Dermis blood vessel endothelial cell (primary cell): ENCODE data around the gene CARD6. TPM values are rescaled to one million over a fixed set of nuclear protein-coding genes. Genes with fewer than 3 reads are reported as not detected.
"Not testable (repeated sequence)": the region's sequence is repeated elsewhere in the genome, so short reads cannot be mapped to it uniquely, and the experiment has no call there.

ENCODE experiments used
- DNase-seq: peaks from one replicate; pipeline ENCODE4 v3.0.0; 2010
- total RNA-seq: library from RNA; depleted of rRNA; stranded (reverse); fragments of >200 nt; gene quantifications from 2 replicates; pipeline ENCODE4 v1.2.3, GENCODE V29; 2014

The CARD6 gene
- total RNA-seq, 1 donor from 2014 or later: 44.6 TPM

GRCh38 chr5:40828021-40828631, 13.0 kb upstream of the CARD6 start:
- DNase-seq: no peak

GRCh38 chr5:40828690-40829661, 12.2 kb upstream of the CARD6 start:
- no peak for DNase-seq

DNA sequence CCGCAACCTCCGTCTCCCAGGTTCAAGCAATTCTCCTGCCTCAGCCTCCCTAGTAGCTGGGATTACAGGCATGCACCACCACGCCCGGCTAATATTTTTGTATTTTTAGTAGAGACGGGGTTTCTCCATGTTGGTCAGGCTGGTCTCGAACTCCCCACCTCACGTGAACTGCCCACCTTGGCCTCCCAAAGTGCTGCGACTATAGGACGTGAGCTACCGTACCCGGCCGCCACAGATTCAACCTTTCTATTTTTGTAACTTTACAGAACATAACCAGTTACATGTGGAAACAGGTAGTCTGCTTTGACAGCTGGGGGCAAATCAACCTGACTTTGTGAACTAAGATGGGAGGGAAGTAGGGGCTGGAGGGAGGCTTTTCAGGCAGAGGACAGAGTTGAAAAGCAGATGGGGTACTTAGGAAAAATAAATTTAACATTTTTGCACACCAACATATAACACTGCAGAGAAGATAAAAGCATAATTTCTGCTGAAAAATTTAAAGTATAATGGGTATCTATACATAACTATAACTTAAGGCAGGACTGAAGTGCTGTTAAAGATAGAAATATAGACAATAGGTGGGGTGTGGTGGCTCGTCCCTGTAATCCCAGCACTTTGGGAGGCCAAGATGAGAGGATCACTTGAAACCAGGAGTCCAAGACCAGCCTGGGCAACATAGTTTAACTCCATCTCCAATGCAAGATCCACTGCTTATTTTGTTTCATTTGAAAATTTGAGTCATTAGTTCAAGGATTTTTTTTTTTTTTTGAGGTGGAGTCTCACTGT, 11.2 kb upstream of the CARD6 start:
- DNase-seq: no peak

DNA sequence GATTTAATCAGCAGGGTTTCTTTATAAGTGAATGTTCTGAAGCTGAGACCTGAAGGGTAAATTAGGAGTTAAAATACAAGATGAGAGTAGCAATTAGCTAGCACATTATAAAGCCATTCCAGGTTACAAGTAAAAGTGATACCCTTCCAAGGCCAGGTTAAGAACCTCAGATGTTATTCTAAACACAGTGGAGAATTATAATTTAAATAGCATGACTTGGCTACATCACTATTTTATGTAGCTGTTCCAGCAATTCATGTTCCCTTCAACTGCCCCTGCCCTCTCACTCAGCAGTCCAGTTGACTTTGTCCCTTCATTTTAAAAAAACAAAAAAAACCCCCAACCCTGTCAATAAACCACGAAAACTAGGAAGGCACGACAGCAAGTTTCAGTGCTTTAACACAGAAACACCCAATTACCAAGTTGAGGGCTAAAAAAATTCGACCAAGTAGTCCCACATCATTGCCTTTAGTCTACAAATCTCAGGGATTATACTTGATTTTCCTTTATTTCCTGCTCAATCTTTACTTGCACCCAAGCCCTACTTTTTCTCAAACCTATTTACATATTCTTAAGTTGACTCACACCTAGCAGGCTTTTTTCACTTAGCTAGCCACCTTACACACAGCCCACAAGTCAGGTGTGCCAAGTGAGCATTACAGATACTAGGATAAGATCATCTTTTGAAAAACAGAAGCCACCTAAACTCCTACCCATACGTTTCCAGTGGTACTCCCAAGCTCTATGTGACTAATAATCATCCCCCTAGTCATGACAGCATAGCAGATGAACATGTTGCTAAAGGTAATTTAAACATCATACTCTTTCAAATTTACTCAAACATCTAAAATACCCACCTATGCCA, 9.6 kb upstream of the CARD6 start:
- DNase-seq: no peak

DNA sequence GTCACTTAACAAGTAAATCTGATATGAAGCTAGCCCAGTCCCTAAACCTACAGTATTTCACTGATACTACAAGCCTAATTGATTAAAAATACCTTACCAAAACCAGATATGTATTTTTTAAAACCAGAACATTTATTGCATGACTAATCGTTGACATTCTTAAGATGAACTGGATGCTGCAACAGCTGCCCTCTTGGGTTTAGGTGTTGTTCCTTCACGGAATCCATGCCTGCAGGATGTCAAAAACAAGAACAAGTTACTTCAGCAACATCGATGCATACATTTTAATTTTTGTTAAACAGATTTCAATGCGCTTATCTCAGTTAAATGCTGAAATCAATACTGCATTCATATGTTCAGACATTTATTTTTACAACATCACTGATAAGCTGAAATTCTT, 8.8 kb upstream of the CARD6 start:
- no peak for DNase-seq

- no peak for DNase-seq
Observed at GRCh38 chr5:40833712-40834229, 7.4 kb upstream of the CARD6 start.

GRCh38 chr5:40834391-40834848, 6.7 kb upstream of the CARD6 start:
- DNase-seq: peak; percentile 66

- peak; percentile 97 for DNase-seq
Observed at GRCh38 chr5:40834849-40835787, 6.0 kb upstream of the CARD6 start, which contains the start of gene RPL37. TSS of gene RPL37 (minus strand) at chr5:40835222. CDS start at chr5:40835185, 37 bp downstream.

GRCh38 chr5:40838086-40838485, 3.1 kb upstream of the CARD6 start:
- no peak for DNase-seq

DNA sequence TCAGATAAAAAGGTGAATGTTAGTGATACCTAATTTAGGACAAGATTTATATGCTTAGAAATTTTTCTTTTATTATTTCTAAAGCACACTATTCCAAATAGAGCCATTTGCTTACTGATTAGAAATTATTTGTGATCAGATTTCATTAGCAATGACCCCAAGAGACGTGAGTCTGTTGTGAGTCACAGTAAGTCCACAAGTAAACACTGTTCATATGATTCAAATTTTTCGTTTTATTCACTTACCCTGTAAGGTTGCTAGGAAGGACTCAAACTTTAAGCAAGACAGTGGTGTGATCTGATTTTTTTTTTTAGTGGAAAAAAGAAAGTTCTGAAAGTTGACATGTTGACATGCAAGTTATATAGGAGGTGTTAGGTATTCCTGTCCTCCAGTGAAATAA, 1.2 kb downstream of the CARD6 start:
- peak; percentile 48 for DNase-seq

DNA sequence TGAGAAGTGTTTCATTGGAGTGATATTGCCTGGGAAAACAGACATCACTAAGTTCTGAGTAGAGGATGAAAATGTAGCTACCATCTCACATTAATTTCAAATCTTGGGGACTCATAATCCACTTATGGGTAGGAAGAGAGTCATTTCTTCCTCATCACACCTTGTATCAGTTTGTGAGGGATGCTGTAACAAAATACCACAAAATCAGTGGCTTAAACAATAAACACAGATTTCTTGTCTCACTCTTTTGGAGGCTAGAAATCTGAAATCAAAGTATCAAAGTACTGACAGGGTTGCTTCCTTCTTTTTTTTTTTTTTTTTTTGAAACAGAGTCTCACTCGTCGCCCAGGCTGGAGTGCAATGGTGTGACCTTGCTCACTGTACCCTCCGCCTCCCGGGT, 3.4 kb downstream of the CARD6 start:
- DNase-seq: no peak

GRCh38 chr5:40846371-40846770, 5.2 kb downstream of the CARD6 start:
- no peak for DNase-seq

DNA sequence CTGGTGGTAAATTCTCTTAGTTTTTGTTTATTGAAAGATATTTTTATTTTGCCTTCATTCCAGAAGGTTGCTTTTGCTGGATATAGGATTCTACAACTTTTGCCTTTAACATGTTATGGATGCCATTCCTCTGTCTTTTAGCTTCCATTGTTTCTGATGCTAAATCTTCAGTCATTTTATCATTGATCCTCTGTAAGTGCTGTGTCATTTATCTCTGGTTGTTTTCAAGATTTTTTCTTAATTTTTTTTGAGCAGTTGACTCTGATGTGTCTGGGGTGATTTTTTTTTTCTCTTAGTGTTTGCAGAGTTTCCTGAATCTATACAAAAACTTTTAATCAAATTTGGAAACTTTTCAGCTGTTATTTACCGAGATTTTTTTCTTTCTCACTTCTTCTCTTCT, 6.4 kb downstream of the CARD6 start:
- DNase-seq: no peak

DNA sequence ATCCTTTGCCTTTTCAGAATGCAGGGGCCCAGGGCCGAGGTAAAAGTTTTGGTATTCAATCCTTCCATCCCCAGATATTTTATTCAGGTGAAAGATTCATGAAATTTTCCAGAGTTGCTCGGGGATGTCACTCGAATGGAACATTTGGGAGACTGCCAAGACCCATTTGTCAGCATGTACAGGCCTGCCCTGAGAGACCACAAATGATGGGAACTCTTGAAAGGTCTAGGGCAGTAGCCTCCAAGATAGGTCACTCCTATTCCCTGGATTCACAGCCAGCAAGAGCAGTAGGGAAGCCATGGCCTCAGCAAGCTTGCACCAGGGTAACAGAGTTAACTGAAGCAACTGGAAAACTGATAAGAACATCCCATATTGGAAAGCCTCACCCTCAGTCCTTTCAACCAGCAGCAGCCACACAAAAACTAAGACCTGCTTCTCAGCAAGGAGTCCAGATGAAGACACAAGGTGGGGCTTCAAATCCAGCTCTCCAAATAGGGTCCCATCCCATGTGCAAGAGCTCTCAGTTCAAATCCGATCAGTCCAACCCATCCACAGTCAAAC, 12.5 kb downstream of the CARD6 start:
- DNase-seq: peak; percentile 19

DNA sequence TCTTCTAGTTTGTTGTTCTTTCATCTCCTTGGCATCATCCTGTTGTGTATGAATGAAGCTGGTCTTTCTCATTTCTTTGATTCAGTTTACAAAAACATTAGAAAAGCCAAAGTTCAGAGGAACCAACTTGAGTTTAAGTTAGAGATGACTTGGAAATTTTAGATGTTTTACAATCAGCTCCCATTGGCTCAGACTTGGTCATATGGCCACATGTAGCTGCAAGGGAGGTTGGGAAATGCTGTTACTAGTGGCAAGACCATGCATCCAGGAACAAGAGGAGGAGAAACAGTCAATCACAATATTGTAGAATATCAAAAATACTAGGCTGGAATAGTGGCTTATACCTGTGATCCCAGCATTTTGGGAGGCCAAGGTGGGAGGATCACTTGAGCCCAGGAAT, 19.5 kb downstream of the CARD6 start:
- DNase-seq: no peak

- not testable (repeated sequence) for DNase-seq
Observed at GRCh38 chr5:40865004-40865403, 23.8 kb downstream of the CARD6 start.

DNA sequence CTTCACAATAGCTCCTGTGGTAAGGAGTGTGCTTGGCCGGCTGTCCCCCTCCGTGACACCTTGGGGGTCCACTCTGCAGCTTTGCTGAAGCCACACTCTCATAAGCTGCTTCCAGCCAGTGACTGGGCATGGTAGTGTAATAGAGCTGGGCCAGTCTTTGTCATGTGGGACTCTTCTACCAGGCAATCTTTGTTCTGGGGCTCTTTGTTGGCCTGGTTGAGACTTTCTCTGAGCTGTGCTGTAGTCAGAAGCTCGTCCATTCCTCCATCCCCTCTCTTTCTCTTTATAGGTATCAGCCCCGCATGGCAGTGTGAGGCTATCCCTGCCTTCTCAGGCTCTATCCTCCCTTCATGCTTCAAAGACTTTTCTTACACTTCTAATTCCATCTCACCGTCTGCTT, 25.7 kb downstream of the CARD6 start:
- no peak for DNase-seq

DNA sequence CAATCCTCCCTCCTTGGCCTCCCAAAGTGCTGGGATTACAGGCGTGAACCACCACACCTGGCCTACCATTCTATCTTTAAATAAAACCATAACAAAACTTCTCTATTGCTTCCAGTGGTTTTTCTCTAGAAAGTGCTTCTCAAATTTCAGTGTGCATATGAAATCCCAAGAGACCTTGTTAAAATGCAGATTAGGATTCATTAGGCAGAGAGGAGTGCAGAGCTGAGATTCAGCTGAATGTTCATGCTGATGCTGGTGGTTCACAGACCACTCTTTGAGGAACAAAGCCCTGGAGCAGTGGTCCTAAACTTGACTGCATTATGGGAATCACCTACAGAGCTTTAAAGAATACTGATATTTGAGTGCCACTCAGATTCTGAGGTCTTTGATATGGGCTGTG, 28.2 kb downstream of the CARD6 start:
- DNase-seq: no peak

DNA sequence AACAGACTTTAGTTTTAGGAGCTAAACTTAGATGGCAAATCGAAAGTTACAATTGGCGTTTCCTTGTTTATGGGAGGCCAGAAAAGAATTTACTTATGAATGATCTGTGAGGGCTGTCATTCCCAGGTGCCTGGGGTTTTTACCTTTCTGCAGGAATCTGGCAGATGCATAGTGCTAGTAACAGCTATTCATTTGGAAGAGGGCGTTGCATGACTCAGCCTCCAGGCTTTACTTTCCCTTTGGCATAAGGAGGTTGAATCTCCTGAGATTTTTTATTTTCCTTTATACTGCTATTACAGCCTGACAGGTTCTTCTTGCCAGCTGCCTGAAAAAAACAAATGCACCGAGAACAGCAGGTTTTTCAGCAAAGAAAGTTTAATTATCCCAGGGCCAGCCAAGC, 30.0 kb downstream of the CARD6 start:
- peak; percentile 3 for DNase-seq

DNA sequence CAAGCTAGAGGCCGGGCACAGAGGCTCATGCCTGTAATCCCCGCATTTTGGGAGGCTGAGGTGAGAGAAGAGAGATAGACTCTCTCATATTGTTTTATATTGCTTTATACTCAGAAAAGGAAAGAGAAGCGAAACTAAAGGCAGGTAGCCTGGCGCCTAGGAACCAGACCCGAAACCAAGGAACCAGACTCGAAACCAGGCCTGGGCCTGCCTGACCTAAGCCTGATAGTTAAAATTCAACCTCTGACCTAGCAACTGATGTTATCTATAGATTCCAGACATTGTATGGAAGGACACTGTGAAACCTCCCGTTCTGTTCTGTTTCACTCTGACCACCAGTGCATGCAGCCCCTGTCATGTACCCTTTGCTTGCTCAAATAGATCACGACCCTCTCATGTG, 31.1 kb downstream of the CARD6 start:
- not testable (repeated sequence) for DNase-seq
